Measurements from ENCODE around the gene DPEP3.
"Not testable (repeated sequence)": the region's sequence is repeated elsewhere in the genome, so short reads cannot be mapped to it uniquely, and the experiment has no call there.

DPEP3 gene

GRCh38 chr16:67982011-67982696 lies 1.9 kb upstream of the DPEP3 start:
- peaks cover 3% of the 10 kb centered on the region for H3K4me1 ChIP-seq (ENCODE audit: insufficient read depth, insufficient read length)
- H3K9me3 ChIP-seq (ENCODE audit: insufficient read depth, low read length): no peaks in the 10 kb centered on the region; the same call in 1 of the 2 replicates
- TF ChIP-seq ZNF274 (IDR thresholded peaks at IDR 0.05; ENCODE audit: low read depth, low read length): no peak
- no peak overlapping the region for H3K4me3 ChIP-seq (ENCODE audit: insufficient read length, low read depth)
- DNase-seq (ENCODE audit: low read depth, low spot score): no peak
- no peak overlapping the region for H3K9ac ChIP-seq (ENCODE audit: insufficient read length, low read depth)
- no peaks in the 10 kb centered on the region for H3K36me3 ChIP-seq (ENCODE audit: insufficient read depth, insufficient read length, low read length)
- H3K27me3 ChIP-seq (ENCODE audit: insufficient read depth, insufficient read length): peaks cover 6% of the 10 kb centered on the region

GRCh38 chr16:67977469-67978227 lies 2.7 kb downstream of the DPEP3 start:
- H3K9me3 ChIP-seq (ENCODE audit: insufficient read depth, low read length): no peaks in the 10 kb centered on the region; the same call in 1 of the 2 replicates
- H3K9ac ChIP-seq (ENCODE audit: insufficient read length, low read depth): no peak overlapping the region
- H3K4me3 ChIP-seq (ENCODE audit: insufficient read length, low read depth): no peak overlapping the region
- no peaks in the 10 kb centered on the region for H3K4me1 ChIP-seq (ENCODE audit: insufficient read depth, insufficient read length)
- peaks cover 6% of the 10 kb centered on the region for H3K27me3 ChIP-seq (ENCODE audit: insufficient read depth, insufficient read length)
- no peaks in the 10 kb centered on the region for H3K36me3 ChIP-seq (ENCODE audit: insufficient read depth, insufficient read length, low read length)
- no peak for DNase-seq (ENCODE audit: low read depth, low spot score)
- no peak for TF ChIP-seq ZNF274 (IDR thresholded peaks at IDR 0.05; ENCODE audit: low read depth, low read length)
- TF ChIP-seq SUZ12 (IDR thresholded peaks at IDR 0.05; ENCODE audit: extremely low read depth, insufficient read depth, insufficient read length): no peak

DNA sequence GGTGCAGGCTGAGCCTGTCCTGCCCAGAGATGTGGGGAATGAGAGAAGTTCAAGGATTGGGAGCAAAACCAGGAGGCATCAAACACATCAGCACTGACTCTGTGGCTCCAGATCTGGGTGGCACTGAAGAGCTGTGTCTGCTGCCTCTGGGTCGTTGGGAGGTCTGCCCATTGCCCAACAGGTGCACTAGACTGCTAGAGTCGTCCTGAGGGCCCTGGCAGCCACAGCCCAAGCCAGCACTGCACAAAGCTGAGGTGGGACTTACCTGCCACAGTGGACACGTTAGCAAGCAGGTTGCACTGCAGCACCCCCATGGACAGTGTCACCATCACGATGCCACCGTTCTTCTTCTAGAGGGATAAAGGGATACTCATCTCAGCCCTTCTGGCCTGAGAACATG lies 3.3 kb downstream of the DPEP3 start:
- TF ChIP-seq SUZ12 (IDR thresholded peaks at IDR 0.05; ENCODE audit: extremely low read depth, insufficient read depth, insufficient read length) (no peak), YY1 (IDR thresholded peaks at IDR 0.05; ENCODE audit: insufficient read depth, insufficient read length) (no peak), ZNF274 (IDR thresholded peaks at IDR 0.05; ENCODE audit: low read depth, low read length) (no peak)
- Histone ChIP-seq H3K4me1 (ENCODE audit: insufficient read depth, insufficient read length) (no peaks in the 10 kb centered on the region), H3K9ac (ENCODE audit: insufficient read length, low read depth) (no peak overlapping the region), H3K27me3 (ENCODE audit: insufficient read depth, insufficient read length) (peaks cover 6% of the 10 kb centered on the region), H3K9me3 (ENCODE audit: insufficient read depth, low read length) (no peaks in the 10 kb centered on the region; the same call in 1 of the 2 replicates), H3K4me3 (ENCODE audit: insufficient read length, low read depth) (no peak overlapping the region), H3K36me3 (ENCODE audit: insufficient read depth, insufficient read length, low read length) (no peaks in the 10 kb centered on the region)
- no peak for DNase-seq (ENCODE audit: low read depth, low spot score)

DNA sequence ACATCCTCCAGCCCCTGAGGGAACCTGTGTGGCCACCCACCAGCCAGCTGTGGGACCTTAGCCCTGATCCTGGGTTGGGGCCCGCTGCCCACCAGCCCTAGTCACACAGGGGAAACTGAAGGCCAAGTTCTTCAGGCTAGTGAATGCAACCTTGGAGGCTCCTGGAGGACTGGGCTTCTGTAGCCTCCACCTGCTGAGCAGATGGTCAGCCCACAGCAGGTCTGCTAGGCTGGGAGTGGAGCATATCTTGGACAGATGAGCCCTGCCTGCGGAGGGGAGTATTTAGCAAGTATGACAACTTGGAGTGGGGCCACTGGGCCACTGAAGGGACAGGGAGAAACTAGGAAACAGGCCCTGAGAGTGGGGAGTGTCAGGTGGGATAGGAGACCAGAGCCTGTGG lies 4.1 kb downstream of the DPEP3 start:
- TF ChIP-seq YY1 (IDR thresholded peaks at IDR 0.05; ENCODE audit: insufficient read depth, insufficient read length): no peak
- Histone ChIP-seq H3K9me3 (ENCODE audit: insufficient read depth, low read length) (no peaks in the 10 kb centered on the region), H3K36me3 (ENCODE audit: insufficient read depth, insufficient read length, low read length) (no peaks in the 10 kb centered on the region), H3K9ac (ENCODE audit: insufficient read length, low read depth) (no peak overlapping the region), H3K27me3 (ENCODE audit: insufficient read depth, insufficient read length) (peaks cover 6% of the 10 kb centered on the region), H3K4me3 (ENCODE audit: insufficient read length, low read depth) (no peak overlapping the region), H3K4me1 (ENCODE audit: insufficient read depth, insufficient read length) (no peaks in the 10 kb centered on the region)
- no peak for DNase-seq (ENCODE audit: low read depth, low spot score)

GRCh38 chr16:67975321-67976105 lies 4.8 kb downstream of the DPEP3 start:
- Histone ChIP-seq H3K9me3 (ENCODE audit: insufficient read depth, low read length) (no peaks in the 10 kb centered on the region), H3K4me3 (ENCODE audit: insufficient read length, low read depth) (no peak overlapping the region), H3K27me3 (ENCODE audit: insufficient read depth, insufficient read length) (peaks cover 6% of the 10 kb centered on the region), H3K36me3 (ENCODE audit: insufficient read depth, insufficient read length, low read length) (no peaks in the 10 kb centered on the region), H3K4me1 (ENCODE audit: insufficient read depth, insufficient read length) (no peaks in the 10 kb centered on the region), H3K9ac (ENCODE audit: insufficient read length, low read depth) (no peak overlapping the region)
- TF ChIP-seq YY1 (IDR thresholded peaks at IDR 0.05; ENCODE audit: insufficient read depth, insufficient read length): no peak
- no peak for TF ChIP-seq SUZ12 (IDR thresholded peaks at IDR 0.05; ENCODE audit: extremely low read depth, insufficient read depth, insufficient read length)
- TF ChIP-seq ZNF274 (IDR thresholded peaks at IDR 0.05; ENCODE audit: low read depth, low read length): no peak
- DNase-seq (ENCODE audit: low read depth, low spot score): no peak

DNA sequence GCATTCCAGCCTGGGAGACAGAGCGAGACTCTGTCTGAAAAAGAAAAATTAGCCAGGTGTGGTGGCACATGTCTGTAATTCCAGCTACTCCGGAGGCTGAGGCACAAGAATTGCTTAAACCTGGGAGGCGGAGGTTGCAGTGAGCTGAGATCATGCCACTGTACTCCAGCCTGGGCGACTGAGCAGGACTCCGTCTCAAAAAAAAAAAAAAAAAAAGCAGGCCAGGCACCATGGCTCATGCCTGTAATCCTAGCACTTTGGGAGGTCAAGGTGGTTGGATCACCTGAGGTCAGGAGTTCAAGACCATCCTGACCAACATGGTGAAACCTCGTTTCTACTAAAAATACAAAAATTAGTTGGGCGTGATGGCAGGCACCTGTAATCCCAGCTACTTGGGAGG lies 8.0 kb downstream of the DPEP3 start:
- not testable (repeated sequence) for DNase-seq (ENCODE audit: low read depth, low spot score); H3K9me3 ChIP-seq (ENCODE audit: insufficient read depth, low read length); H3K9ac ChIP-seq (ENCODE audit: insufficient read length, low read depth); H3K27me3 ChIP-seq (ENCODE audit: insufficient read depth, insufficient read length); H3K36me3 ChIP-seq (ENCODE audit: insufficient read depth, insufficient read length, low read length); H3K4me1 ChIP-seq (ENCODE audit: insufficient read depth, insufficient read length); H3K4me3 ChIP-seq (ENCODE audit: insufficient read length, low read depth)

DNA sequence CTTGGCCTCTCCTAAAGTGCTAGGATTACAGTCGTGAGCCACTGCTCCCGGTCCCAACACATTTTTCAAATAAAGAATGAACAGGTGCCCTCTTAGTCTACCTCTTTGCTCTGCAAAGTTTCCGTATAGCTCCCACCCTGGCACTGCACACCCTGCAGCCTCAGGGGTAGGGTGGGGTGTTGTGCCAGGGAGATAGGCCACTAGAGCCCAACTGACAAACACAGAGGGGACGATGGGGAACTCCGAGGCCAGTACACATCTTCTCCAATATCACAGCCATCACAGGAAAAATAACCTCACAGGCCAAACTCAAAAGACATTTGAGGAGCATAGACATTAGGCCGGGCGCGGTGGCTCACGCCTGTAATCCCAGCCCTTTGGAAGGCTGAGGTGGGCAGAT lies 9.2 kb downstream of the DPEP3 start:
- TF ChIP-seq ZNF274 (IDR thresholded peaks at IDR 0.05; ENCODE audit: low read depth, low read length): no peak
- TF ChIP-seq YY1 (IDR thresholded peaks at IDR 0.05; ENCODE audit: insufficient read depth, insufficient read length): no peak
- TF ChIP-seq SUZ12 (IDR thresholded peaks at IDR 0.05; ENCODE audit: extremely low read depth, insufficient read depth, insufficient read length): no peak
- Histone ChIP-seq H3K4me3 (ENCODE audit: insufficient read length, low read depth) (no peak overlapping the region), H3K9ac (ENCODE audit: insufficient read length, low read depth) (no peak overlapping the region), H3K27me3 (ENCODE audit: insufficient read depth, insufficient read length) (no peaks in the 10 kb centered on the region), H3K36me3 (ENCODE audit: insufficient read depth, insufficient read length, low read length) (peaks cover 13% of the 10 kb centered on the region), H3K4me1 (ENCODE audit: insufficient read depth, insufficient read length) (peaks cover 17% of the 10 kb centered on the region), H3K9me3 (ENCODE audit: insufficient read depth, low read length) (no peaks in the 10 kb centered on the region)
- no peak for DNase-seq (ENCODE audit: low read depth, low spot score)
